DND-41 (cell line): ENCODE results near the gene PREX1.

Experiments
- CTCF ChIP-seq: IDR thresholded peaks from 2 replicates; pipeline ENCODE4 v1.5.1; 2012; ENCODE audit warnings: borderline replicate concordance, low read length, moderate library complexity, mild to moderate bottlenecking; ENCODE audit not compliant: poor library complexity, severe bottlenecking; ENCODE audit errors: extremely low read depth
- EZH2 ChIP-seq: IDR thresholded peaks from 3 replicates; pipeline ENCODE4 v1.6.1; 2012; ENCODE audit warnings: borderline replicate concordance, low read depth, mild to moderate bottlenecking, moderate library complexity, low read length, inconsistent platforms; ENCODE audit not compliant: severe bottlenecking

GRCh38 chr20:48624315-48625020 lies 203.3 kb downstream of the PREX1 start:
- TF ChIP-seq CTCF (no peak), EZH2 (no peak)
